ENCODE data around the gene MSL1. TPM values are rescaled to one million over a fixed set of nuclear protein-coding genes. Genes with fewer than 3 reads are reported as not detected.
A peak's percentile ranks its signal among the peaks of the same experiment; 100 is the strongest.

Gene MSL1
- total RNA-seq, 1 donor from 2014 or later = 46.8 TPM

DNA sequence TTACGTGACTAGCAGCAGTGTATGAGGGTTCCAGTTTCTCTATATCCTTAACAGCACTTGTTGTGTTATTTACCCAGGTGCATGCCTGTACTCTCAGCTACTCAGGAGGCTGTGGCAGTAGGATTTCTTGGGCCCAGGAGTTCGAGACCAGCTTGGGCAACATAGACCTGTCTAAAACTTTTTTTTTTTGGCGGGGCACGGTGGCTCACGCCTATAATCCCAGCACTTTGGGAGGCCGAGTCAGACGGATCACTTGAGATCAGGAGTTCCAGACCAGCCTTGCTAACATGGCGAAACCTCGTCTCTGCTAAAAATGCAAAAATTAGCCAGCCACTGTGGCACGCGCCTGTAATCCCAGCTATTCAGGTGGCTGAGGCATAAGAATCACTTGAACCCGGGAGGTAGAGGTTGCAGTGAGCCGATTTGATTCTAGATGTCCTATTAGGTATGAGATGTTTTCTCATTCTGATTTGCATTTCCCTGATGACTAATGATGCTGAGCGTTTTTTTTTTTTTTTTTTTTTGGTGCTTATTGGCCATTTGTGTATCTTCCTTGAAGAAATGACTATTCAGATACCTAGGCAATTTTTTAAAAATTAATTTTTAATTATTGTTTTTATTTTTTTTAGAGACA is 31.9 kb downstream of the MSL1 start:
- ATAC-seq (ENCODE audit: poor library complexity) = no peak
- intact Hi-C loops (cut with DNase I) = no loop called here
- no peak for DNase-seq

DNA sequence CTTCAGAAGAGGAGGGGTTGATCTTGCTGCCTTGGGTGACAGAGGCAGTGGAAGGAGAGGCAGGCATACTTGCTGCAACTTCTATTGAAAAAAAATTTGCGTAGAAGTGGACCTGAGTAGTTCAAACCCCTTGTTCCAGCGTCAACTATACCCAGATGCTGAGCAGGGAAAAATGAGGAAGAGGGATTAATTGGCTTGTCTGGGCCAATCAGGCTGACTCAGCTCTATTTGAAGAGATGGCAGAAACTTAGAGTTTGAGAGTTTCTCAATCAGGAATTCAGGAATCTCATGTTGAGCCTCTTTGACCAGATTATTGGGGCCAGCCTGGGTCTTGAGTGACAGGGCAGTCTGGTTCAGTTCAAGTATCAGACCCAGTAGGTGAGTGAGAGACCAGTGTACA is 36.2 kb downstream of the MSL1 start:
- DNase-seq (no peak), ATAC-seq (ENCODE audit: poor library complexity) (no peak)
- intact Hi-C loops (cut with DNase I) = no loop called here

DNA sequence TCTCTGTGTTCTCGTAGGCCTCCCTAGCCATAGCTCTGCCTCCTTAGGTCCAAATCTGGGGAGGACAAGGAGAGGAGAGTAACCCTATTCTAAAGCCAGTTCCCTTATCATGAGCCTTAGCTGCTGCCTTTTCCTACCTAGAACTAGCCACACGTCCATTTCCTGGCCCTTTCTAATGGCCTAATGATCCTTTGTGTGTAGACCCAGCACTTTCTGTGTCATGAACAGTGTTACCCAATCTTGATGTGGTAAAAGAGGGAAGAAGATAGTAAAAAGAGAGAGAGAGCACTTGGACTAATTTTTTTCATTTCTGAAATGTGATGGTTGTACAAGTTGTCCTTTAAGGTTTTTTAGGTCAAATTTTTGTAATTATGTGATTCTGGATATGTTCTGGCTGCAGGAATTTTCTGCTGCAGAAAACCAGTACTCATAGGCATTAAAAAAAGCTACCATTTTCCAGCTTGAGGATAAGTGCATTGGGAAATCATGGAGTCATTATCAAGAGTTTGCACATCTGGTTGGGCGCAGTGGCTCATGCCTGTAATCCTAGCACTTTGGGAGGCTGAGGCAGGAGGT is 36.8 kb downstream of the MSL1 start:
- intact Hi-C loops (cut with DNase I) = no loop called here
- no peak for ATAC-seq (ENCODE audit: poor library complexity)
- no peak for DNase-seq

DNA sequence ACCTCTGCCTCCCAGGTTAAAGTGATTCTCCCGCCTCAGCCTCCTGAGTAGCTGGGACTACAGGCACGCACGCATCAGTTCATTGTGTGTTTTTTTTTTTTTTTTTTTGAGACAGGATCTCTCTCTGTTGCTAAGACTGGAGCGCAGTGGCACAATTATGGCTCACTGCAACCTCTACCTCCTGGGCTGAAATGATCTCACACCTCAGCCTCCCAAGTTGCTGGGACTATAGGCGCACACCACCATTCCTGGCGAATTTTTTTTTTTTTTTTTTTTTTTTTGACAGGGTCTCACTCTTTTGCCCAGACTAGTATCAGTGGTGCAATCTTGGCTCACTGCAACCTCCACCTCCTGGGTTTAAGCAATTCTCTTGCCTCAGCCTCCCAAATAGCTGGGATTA is 37.7 kb downstream of the MSL1 start:
- ATAC-seq (ENCODE audit: poor library complexity) = no peak
- DNase-seq = no peak
- intact Hi-C loops (cut with DNase I) = no loop called here

DNA sequence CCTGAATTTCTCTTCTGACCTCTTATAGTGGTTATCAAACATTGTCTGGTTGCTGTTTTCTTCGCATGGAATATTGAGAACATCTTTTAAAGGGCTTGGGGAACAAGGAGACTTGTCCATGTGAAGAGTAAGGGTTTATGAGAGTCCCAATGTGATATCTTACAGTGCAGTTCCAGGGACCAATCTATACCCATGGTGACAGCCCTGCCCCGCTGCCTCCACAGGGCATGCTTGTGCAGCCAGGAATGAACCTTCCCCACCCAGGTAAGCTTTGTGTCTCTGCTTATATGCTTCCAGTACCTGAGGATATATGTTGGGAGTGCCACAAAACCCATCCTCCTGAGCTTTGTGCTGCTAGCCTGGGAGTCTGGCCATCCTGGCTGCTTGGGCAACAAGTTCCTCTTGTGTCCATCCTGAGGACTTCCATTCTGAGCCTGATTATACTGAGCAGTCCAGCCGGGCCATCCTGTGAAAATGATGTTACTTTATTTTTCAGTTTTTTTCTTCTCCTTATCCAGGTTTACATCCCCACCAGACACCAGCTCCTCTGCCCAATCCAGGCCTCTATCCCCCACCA is 46.0 kb downstream of the MSL1 start:
- DNase-seq (no peak), ATAC-seq (ENCODE audit: poor library complexity) (no peak)
- intact Hi-C loops (cut with DNase I) = loop anchor here (5.0 kb wide), 2 partner anchors 55 to 150 kb away; partner anchors contain the start of gene CSF3

DNA sequence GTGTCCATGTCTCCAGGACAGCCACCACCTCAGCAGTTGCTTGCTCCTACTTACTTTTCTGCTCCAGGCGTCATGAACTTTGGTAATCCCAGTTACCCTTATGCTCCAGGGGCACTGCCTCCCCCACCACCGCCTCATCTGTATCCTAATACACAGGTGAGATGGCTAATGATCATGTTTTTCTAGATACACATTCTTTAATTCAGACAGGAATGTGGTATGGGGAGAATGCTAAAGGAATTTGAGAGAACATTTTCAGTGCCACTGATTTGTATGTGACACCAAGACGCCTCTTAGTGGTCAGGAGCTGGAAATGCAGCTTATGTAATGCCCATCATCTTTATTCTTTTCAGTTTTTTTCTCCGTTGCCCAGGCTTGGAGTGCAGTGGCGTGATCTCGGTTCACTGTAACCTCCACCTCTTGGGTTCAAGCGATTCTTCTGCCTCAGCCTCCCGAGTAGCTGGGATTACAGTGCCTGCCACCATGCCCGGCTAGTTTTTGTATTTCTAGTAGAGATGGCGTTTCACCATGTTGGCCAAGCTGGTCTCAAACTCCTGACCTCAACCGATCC is 46.6 kb downstream of the MSL1 start:
- intact Hi-C loops (cut with DNase I) = loop anchor here (5.0 kb wide), 2 partner anchors 56 to 151 kb away; partner anchors contain the start of gene CSF3
- ATAC-seq (ENCODE audit: poor library complexity) (peak; percentile 74), DNase-seq (no peak)

DNA sequence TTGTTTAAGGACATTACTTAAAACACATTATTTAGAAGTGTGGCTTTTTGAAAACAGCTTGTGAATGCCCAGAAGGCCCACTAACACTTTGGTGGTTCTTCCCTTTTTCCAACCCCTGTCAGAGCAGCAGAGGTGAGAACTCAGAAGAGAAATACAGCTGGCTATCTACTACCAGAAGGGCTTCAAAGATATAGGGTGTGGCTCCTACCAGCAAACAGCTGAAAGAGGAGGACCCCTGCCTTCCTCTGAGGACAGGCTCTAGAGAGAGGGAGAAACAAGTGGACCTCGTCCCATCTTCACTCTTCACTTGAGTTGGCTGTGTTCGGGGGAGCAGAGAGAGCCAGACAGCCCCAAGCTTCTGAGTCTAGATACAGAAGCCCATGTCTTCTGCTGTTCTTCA is 48.6 kb downstream of the MSL1 start:
- intact Hi-C loops (cut with DNase I) = no loop called here

DNA sequence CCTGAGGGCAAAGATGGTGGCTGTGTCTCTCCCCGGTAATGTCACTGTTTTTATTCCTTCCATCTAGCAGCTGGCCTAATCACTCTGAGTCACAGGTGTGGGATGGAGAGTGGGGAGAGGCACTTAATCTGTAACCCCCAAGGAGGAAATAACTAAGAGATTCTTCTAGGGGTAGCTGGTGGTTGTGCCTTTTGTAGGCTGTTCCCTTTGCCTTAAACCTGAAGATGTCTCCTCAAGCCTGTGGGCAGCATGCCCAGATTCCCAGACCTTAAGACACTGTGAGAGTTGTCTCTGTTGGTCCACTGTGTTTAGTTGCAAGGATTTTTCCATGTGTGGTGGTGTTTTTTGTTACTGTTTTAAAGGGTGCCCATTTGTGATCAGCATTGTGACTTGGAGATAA is 50.0 kb downstream of the MSL1 start:
- no peak for ATAC-seq (ENCODE audit: poor library complexity)

More for the DNA sequence above, 48.6 kb downstream of the MSL1 start:
- ATAC-seq (ENCODE audit: poor library complexity) (no peak), DNase-seq (no peak)

DNA sequence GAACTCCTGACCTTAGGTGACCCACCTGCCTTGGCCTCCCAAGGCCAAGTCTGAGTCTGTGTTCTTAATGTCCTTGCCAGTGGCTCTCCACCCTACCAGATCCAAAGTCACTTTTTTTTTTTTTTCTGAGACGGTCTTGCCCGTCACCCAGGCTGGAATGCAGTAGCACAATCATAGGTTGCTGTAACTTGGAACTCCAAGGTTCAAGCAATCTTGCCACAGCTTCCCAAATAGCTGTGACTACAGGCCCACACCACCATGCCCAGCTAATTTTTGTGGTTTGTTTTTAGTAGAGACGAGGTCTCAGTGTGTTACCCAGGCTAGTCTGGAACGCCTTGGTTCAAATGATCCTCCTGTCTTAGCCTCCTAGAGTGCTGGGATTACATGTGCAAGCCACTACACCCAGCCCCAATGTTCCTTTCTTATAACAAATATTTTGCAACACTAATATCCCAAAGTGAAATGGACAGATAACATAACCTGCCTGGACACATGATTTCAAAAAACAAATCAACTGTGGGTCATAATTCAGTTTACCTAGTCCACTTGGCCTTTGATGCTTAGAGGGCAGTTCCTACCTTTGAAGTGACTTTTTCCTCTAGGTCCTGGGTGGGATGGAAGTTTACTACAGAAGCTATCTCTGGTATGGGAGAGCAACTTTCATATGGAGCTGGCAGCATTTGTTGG is 51.5 kb downstream of the MSL1 start:
- DNase-seq = no peak
- intact Hi-C loops (cut with DNase I) = no loop called here
- no peak for ATAC-seq (ENCODE audit: poor library complexity)

More for the DNA sequence above, 50.0 kb downstream of the MSL1 start:
- intact Hi-C loops (cut with DNase I) = no loop called here
- DNase-seq = no peak

DNA sequence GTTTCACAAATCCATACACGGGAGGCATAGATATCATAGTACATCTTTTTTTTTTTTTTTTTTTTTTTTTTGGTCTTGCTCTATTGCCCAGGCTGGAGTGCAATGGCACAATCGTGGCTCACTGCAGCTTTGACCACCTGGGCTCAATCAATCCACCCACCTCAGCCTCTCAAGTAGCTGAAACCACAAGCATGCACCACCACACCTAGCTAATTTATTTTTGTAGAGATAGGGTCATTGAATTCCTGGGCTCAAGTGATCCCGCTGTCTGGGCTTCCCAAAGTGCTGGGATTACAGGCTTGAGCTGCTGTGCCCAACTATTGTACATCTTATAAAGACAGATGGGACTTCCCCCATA is 52.0 kb downstream of the MSL1 start:
- DNase-seq (no peak), ATAC-seq (ENCODE audit: poor library complexity) (no peak)
- intact Hi-C loops (cut with DNase I) = no loop called here

DNA sequence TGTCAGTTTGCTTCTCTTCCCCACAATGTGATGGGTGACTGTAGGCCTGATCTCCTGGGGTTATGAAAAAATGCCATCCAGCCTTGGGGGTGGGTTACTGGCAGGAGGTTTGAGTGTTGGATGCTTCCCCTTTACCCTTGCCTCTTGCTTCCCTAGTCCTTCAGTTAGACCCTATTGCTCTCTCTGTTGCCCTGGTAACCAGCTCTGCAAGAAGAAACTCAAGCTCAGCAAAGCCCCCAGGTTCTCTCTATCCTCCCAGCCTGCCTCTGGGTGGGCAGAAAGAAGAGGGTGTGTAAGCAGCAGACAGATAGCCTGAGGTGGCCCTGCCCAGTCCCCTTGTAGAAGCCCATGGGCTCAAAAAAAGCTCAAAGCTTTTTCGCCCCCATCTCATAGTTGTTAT is 52.7 kb downstream of the MSL1 start:
- intact Hi-C loops (cut with DNase I) = no loop called here
- DNase-seq (no peak), ATAC-seq (ENCODE audit: poor library complexity) (no peak)

DNA sequence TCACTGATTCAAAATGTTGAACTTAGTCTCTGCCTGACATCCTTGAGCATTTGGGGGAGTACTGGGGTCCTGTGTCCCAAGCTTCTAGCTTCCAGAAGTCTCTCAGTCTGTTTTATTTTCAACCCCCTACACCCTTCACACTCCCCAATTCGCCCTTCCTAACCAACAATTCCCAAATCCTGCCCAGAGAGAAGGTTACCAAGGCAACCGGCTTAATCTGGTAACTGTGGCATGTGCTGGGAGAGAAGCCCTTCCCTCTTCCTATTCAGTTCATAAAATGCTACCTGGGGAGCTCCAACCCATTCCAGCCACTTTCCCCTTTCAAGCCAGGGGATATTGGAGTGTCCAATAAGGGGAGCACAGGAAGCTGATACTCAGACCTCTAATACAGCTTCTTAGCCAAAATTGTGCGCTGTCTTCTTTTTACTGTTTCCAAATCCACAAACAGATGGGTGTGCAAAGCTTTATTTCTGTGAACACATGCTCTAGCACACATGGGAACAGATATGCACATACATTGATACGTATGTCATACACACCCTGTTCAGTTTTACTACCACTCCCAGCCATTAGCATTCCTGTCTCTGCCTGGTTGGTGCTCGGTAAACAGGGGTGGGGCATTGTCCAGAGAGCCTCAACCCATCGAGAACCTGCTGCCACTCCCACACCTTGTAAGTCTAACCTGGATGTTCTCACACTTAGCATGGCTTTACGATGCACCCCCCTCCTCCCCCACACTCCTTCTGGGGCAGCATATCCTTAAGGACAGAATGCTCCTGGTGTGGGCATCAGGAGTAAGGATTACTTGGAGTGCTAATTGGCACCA is 54.4 kb downstream of the MSL1 start:
- DNase-seq (no peak), ATAC-seq (ENCODE audit: poor library complexity) (no peak)
- intact Hi-C loops (cut with DNase I) = no loop called here

DNA sequence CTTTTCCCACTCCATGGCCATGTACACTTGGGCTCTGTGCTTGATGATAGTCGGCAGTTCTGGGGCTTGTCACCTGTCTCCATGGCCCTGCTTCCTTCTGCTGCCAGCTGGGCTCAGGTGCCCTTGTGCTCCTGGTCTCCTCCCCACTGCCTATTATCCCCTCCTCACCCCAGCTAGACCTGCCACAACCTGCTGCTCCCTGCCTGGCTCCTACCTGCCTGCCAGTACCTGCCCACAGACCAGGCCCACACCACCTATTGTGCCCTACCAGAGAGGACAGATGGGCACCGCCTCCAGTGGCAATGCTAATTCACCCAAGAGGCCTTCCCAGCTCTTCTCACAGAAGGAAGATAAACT is 55.0 kb downstream of the MSL1 start:
- no peak for DNase-seq
- peak; percentile 2 for ATAC-seq (ENCODE audit: poor library complexity)
- intact Hi-C loops (cut with DNase I) = no loop called here

DNA sequence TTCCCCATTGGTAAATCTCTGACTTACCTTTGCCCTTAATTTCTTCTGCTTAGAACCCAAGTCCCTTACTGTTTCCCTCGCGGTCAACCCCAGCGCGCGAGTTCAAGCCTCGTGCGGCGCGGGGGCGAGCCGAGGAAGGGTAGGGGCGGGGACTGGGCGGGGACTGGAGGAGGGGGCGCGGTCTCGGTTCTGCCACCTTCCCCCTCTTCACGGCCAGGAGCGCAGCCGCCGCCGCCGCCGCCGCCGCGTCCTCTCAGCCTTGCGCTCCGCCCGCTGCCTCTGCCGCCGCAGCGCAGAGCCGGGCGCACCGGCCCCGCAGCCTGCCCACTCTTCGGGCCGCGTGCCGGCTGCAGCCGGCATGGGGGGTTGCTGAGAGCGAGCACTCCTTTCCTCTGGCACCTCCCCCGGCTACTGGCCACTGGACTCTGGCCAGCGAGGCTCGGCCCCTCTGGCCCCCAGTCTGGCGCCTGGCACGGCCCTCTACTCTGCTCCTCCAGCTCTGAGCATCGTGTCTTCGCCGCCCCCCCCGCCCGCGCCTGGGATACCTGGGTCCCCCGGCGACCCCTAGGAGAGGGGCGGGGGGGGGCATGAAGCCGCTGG is 55.6 kb downstream of the MSL1 start, which contains the start of gene RAPGEFL1:
TSS of gene RAPGEFL1 (plus strand) at position 196 of the 600 bp plus-strand sequence. CDS start at position 588, 392 bp downstream.
- ATAC-seq (ENCODE audit: poor library complexity) = peak; percentile 90
- DNase-seq = peak; percentile 87
- intact Hi-C loops (cut with DNase I) = no loop called here

DNA sequence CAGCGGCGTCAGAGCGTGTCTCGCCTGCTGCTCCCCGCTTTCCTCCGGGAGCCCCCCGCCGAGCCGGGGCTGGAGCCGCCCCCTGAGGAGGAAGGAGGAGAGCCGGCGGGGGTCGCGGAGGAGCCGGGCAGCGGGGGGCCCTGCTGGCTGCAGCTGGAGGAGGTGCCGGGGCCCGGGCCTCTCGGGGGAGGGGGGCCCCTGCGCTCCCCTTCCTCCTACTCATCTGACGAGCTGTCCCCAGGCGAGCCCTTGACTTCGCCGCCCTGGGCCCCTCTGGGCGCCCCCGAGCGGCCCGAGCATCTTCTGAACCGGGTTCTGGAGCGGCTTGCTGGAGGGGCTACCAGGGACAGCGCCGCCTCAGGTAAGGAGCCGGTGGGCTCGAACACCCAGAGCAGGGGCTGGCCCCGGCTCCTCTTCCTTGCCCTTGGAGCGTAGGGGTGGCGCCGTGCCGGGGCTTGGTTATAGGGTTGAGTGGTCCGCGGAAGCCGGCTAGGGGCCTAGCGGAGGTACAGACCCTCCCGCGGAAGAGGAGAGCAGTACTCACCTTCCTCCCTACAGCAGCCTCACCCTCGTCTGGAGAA is 56.3 kb downstream of the MSL1 start:
- ATAC-seq (ENCODE audit: poor library complexity) (peak; percentile 4), DNase-seq (no peak)
- intact Hi-C loops (cut with DNase I) = no loop called here

DNA sequence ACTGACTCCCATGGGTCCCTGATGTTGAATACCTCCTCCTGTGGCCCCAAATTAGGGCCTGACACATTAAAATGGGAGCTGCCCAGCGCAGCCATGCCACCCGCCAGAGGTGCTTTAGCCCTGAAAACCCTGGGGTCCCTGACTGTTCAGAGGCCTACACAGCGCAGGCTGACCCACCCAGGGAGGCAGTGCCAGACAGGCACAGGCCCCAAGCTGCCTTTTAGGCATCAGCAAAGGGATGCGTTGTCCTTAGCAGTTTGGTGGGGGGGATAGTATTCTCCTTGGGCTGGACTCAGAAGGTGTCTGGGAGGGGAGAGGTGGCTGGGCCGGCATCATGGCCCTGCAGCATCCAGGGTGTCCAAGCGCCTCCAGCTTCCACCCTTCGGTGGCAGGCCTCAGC is 56.9 kb downstream of the MSL1 start:
- intact Hi-C loops (cut with DNase I) = no loop called here
- no peak for DNase-seq
- no peak for ATAC-seq (ENCODE audit: poor library complexity)

DNA sequence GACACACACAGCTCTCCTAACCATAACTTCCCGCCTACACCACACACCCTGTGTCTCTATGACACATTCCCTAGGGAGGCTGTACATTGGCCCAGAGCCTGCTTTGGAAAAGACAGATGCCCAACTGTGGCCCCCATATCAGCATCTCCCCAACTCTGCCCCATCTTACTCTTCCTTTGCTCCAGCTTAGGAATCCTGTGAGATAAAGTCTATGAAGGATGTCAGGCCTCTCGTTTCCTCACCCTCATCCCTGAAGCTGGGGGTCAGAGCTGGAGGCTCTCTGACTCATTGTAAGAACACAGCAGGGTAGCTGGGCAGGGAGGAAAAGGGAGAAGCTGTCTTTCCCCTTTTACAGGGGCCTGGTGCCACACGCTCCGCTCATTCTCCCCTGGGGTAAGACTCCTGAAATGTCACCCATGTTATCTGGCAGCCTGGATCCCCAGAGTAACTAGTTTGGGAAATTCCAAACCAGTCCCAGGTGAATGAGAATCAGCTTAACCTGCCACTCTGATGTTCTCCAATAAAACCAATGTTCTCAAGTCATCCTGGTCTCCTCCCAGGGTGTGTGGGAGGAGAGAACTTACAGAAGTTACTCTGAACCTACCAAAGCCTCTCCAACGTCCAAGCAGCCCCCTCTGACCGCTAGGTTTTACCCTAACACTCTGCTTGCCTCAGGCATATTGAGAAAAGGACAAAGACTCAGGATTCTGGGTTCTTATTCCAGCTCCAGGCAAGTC is 58.3 kb downstream of the MSL1 start:
- ATAC-seq (ENCODE audit: poor library complexity) = no peak
- intact Hi-C loops (cut with DNase I) = no loop called here

More for the DNA sequence above, 58.3 kb downstream of the MSL1 start:
- DNase-seq = no peak
